ENCODE measurements around the gene OR52N2.

OR52N2 gene

DNA sequence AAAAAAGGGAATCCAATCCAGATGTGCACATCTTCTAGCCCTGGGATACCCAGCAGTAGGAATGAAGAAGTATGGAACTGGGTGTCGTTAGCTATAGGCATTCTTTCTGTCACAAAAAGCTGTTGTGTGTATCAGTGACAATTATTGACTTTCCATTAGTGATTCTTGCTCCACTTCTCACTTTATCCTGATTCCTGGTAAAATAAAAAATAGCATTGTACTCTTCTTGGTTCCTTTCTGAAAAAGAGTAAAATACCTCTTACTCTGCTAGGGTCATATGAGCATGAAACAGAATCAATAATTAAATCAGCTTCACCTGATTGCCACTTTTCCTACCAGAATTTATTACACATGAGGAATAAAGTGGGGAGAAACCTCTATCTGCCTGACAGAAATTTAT is 33.1 kb downstream of the OR52N2 start, which contains the start of gene OR52E6:
Gene OR52E6 (minus strand): TSS at position 101 of the 400 bp plus-strand sequence. CDS start 0 bp downstream, at position 101.
- TF ChIP-seq, protein P1, sequence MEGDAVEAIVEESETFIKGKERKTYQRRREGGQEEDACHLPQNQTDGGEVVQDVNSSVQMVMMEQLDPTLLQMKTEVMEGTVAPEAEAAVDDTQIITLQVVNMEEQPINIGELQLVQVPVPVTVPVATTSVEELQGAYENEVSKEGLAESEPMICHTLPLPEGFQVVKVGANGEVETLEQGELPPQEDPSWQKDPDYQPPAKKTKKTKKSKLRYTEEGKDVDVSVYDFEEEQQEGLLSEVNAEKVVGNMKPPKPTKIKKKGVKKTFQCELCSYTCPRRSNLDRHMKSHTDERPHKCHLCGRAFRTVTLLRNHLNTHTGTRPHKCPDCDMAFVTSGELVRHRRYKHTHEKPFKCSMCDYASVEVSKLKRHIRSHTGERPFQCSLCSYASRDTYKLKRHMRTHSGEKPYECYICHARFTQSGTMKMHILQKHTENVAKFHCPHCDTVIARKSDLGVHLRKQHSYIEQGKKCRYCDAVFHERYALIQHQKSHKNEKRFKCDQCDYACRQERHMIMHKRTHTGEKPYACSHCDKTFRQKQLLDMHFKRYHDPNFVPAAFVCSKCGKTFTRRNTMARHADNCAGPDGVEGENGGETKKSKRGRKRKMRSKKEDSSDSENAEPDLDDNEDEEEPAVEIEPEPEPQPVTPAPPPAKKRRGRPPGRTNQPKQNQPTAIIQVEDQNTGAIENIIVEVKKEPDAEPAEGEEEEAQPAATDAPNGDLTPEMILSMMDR (IDR thresholded peaks at IDR 0.05; ENCODE audit: low read depth, low read length) = no peak
- DNase-seq (ENCODE audit: extremely low read depth, low read depth) = no peak

DNA sequence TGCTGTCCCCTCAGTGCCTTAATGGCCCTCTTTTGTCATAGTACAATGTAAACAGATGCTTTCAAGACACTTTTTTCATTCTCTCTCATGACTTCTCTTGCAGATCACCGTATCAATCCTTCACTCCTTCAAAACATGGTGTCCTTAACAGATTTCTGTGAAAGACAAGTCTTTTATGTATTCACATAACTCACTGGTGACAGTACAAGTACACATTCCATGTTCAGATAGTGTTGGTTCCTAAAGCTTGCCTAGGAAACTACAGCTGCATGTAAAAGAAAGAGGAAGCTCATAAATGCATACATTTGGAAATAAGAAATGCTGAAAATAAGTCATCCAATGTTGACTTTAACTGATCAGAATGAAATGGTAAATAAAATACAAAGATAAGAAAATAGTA is 38.0 kb downstream of the OR52N2 start:
- TF ChIP-seq, protein P1 (IDR thresholded peaks at IDR 0.05; ENCODE audit: low read depth, low read length) = no peak
- DNase-seq (ENCODE audit: extremely low read depth, low read depth) = no peak

DNA sequence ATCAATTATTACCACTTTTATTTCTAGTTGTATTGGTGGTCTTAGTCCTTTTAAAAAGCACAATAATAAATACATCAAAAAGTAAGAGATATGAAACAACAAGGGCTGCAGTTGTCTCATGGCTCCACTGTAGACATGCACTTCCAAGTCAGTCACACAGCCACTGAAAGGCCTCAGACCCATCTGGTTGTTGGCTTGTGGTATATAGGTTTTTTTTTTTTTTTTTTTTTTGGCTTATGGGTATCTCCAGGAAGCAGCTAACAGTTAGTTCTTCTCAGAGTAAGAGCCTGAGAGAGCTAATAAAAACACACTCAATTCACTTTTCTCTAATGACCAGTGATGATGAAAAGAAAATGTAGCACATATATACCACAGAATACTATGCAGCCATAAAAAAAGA is 39.0 kb downstream of the OR52N2 start:
- TF ChIP-seq, protein P1 (IDR thresholded peaks at IDR 0.05; ENCODE audit: low read depth, low read length) = no peak

DNA sequence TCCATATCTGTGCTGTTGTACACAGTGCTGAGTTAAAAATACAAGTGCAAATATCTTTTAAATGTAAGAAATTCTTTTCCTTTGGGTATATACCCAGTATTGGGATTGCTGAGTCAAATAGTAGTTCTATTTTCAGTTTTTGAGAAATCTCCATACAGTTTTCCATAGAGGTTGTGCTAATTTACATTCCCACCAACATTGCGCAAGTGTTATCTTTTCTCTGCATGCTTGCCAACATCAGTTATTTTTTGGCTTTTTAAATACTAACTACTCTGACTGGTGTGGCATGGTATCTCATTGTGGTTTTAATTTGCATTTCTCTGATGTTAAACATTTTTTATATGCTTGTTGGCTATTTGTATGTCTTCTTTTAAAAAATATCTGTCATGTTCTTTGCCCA is 42.3 kb downstream of the OR52N2 start:
- TF ChIP-seq, protein P1 (IDR thresholded peaks at IDR 0.05; ENCODE audit: low read depth, low read length) = no peak
- DNase-seq (ENCODE audit: extremely low read depth, low read depth) = no peak

More for the DNA sequence above, 39.0 kb downstream of the OR52N2 start:
- no peak for DNase-seq (ENCODE audit: extremely low read depth, low read depth)

DNA sequence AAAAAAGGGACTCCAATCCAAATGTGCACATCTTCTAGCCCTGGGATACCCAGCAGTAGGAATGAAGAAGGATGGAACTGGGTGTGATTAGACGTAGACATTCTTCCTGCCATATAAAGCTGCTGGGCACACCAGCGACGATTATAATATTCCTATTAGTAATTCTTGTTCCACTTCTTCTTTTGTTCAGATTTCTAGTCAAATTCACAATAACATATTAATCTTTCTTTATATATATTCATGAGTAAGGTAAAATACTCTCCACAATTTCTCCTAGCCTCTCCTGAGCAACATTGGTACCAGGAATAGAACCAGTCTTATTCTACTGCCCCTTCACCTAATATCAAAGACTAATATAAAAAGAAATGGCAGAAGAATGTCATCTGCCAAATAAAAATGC is 48.9 kb downstream of the OR52N2 start, which contains the start of gene OR52E8:
Gene OR52E8 (minus strand): TSS at position 101 of the 400 bp plus-strand sequence. CDS start 0 bp downstream, at position 101.
- no peak for DNase-seq (ENCODE audit: extremely low read depth, low read depth)
- TF ChIP-seq, protein P1 (IDR thresholded peaks at IDR 0.05; ENCODE audit: low read depth, low read length) = no peak

DNA sequence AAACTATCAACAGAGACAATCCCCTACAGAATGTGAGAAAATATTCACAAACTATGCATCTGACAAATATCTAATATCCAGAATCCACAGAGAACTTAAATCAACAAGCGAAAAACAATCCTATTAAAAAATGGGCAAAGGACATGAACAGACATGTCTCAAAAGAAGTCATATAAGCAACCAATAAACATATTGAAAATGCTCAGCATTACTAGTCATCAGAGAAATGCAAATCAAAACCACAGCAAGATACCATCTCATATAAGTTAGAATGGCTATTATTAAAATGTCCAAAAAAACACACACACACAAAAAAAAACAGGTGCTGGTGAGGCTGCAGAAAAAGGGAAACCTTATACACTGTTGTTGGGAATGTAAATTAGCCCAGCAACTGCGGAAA is 57.1 kb downstream of the OR52N2 start:
- TF ChIP-seq, protein P1 (IDR thresholded peaks at IDR 0.05; ENCODE audit: low read depth, low read length) = no peak
- DNase-seq (ENCODE audit: extremely low read depth, low read depth) = no peak
